CD4-positive, alpha-beta memory T cell (primary cell): ENCODE results near the gene ANKRD30B. TPM values are rescaled to one million over a fixed set of nuclear protein-coding genes. Genes with fewer than 3 reads are reported as not detected.

Experiments used
- microRNA-seq: library from miRNA; unstranded; fragments of <30 nt; microRNA quantifications from one replicate; pipeline ENCODE4 v1.2.0, GENCODE V29; 2021; ENCODE audit warnings: borderline replicate concordance, borderline number of aligned reads, borderline microRNAs expressed, mixed read lengths
- polyA plus RNA-seq, 2 donors: library from polyadenylated mRNA; unstranded; fragments of 300-500 nt; fragmentation: Illumina TruSeq; gene quantifications; one replicate each; pipeline ENCODE4 v1.2.3, GENCODE V29; 2021
- total RNA-seq, 2 experiments: library from RNA; stranded (reverse); gene quantifications; one replicate each; pipeline ENCODE4 v1.2.3, GENCODE V29; 2021

The ANKRD30B gene
- total and polyA plus RNA-seq, 4 experiments from 2014 or later: 0.07 TPM; not detected in 3

Small RNA genes lying within 50 kb of the gene (microRNA-seq; reads per million reads assigned to microRNA genes)
- not detected for gene MIR3156-2

Other genes starting within 250 kb of the ANKRD30B start
- not detected for gene POTEC, start 204.6 kb upstream of the ANKRD30B start, total RNA-seq
- gene POTEC, start 204.6 kb upstream of the ANKRD30B start, polyA plus RNA-seq: not detected